ENCODE data around the gene TBRG1.
"Not testable (repeated sequence)": the region's sequence is repeated elsewhere in the genome, so short reads cannot be mapped to it uniquely, and the experiment has no call there.

Gene TBRG1, protein sequence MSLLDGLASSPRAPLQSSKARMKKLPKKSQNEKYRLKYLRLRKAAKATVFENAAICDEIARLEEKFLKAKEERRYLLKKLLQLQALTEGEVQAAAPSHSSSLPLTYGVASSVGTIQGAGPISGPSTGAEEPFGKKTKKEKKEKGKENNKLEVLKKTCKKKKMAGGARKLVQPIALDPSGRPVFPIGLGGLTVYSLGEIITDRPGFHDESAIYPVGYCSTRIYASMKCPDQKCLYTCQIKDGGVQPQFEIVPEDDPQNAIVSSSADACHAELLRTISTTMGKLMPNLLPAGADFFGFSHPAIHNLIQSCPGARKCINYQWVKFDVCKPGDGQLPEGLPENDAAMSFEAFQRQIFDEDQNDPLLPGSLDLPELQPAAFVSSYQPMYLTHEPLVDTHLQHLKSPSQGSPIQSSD

GRCh38 chr11:124622531-124623451 is at the start of gene TBRG1:
Gene TBRG1 (plus strand): TSS chr11:124622864. CDS start chr11:124623084, 220 bp downstream.
- DNase-seq, result peak; percentile 82

DNA sequence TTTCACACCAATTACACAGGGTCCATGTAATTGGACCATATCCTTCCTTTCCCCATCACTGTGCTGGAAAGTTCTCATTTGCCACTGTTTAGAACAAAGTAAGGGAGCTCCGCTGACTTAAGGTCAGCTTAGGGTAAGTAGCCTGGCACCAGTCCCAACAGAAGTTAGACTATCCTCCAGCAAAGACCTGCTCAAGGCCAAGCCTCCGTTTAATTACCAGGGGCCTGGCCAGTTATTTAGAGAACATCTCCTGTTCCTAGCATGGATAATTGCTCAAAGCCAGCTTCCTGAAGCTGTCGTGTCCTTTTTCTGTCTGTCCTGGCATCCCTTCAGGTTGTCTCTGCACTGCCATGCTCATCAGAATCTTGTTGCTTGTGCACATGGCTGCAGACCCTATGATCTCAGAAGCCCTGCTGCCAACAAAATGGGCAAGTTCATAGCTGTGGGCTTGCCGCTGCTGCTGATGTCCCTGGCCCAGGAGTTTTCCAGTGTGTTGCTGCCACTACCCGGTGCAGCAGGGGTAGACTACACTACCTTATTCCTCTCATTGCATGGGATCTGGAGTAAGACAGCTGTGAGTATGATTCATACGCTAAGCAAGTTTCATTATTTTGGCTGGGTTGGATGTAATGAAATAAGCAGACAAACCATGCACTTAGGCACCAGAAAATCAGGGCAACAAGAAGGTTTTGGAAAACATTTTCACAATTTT is 44.8 kb upstream of the TBRG1 start:
- no peak for DNase-seq

DNA sequence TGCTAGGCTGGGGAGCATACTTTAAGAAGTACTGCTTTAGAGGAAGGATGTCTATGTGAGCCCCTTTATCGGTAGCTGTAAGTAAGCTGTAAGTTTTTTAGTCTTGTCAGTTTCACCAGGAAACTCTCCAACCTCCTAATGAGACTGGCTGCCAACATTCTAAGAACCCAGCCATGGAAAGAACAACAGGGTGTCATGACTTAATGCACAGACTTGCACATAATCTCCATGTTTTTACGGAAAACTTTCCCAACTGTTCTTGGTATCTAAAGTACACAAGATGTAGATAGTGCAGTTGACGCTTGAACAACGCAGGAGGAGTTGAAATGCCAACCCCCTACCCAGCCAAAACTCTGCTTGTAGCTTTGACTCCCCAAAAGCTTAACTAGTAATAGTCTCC is 43.9 kb upstream of the TBRG1 start:
- DNase-seq, result no peak

GRCh38 chr11:124581817-124582216 is 40.8 kb upstream of the TBRG1 start:
- DNase-seq, result no peak

- no peak for DNase-seq
These were observed 40.1 kb upstream of the TBRG1 start for GRCh38 chr11:124582565-124582964.

GRCh38 chr11:124583781-124584180 is 38.9 kb upstream of the TBRG1 start:
- DNase-seq, result no peak

DNA sequence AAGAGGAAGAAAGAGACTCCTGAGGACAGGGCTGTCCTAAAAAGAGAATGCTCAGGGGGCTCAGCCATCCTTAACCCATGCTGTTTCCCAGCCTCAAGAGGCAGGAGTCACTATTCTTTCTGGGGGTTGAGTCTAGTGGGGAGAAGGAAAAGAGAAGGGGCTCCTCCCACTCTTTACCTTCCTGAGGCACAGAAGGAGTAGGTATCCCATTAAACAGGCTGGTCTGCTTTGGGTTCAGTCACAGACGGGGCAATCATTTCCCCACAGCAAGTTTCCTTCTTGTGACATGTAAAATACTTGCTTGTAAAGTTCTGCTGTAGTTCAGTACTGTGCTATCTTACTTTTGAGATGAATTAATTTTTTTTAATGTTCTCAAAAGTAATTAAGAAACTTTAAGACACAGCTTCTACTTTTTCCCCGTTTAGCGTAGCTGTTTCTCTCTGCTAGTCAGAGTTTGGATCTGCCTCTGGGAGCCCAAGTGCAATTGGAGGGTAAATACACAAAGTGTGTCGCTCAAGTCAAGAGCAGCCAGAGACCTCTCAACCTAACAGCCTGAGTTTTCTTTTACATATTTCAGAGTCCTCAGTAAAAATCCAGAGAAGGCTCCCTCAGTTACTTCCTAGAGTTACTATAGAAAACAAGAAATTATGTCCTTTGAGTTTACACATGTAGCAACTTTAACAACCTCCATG is 37.8 kb upstream of the TBRG1 start:
- DNase-seq, result no peak

DNA sequence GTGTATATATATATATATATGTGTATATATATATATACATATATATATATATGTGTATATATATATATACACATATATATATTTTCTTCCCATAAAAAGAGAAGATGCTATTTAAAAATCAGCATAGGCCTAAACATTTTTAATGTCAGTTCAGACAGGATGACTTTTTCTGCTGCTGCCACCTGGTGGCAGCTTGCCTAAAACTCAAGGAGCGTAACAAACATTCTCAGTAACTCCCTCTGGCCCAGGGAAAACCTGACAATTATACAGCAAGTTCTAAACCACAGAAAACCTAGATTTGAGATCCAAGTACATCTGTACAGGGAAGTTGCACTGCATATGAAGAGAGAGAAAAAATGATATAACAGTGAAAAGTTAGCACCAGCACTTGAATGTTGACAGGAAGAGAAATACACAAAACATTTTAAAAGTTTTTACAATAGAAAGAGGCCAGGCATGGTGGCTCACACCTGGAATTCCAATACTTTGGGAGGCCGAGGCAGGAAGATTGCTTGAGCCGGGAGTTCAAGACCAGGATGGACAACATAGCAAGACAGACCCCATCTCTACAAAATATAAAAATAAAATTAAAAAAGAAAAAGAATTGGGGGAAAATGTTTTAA is 36.3 kb upstream of the TBRG1 start:
- DNase-seq, result peak; percentile 22

- no peak for DNase-seq
These were observed 31.2 kb upstream of the TBRG1 start for GRCh38 chr11:124591430-124591829.

- DNase-seq, result no peak
These were observed 30.0 kb upstream of the TBRG1 start for GRCh38 chr11:124592627-124593026.

DNA sequence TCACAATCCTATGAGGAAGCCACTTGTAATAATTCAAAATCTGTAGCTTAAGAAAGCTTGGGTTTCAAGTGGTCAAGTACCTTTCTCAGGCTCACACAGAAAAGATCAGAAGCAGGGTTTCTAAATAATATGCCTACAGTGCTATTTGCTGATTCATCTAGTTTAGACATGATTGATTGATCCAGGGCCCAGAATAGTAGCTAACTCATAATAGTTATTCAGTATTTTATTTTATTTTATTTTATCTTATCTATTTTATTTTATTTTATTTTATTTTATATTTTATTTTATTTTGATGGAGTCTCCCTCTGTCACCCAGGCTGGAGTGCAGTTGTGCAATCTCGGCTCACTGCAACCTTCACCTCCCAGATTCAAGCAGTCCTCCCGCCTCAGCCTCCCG is 27.4 kb upstream of the TBRG1 start:
- DNase-seq, result no peak

DNA sequence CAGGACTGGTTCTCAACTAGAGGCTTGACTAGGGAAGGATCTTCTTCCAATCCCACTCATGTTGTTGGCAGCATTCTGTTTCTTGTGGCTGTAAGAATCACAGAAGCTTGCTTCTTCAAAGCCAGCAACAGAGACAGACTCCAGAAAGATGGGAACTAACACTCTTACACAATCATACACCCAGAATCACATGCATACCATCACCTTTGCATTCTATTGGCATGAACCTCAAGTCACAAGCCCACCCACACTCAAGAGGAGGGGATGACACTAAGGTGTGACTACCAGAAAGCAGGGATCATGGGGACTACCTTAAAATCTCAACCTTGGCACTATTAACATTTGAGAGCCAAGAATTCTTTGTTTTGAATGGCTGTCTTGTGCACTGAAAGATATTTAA is 25.0 kb upstream of the TBRG1 start:
- no peak for DNase-seq

GRCh38 chr11:124600621-124601320 is 21.9 kb upstream of the TBRG1 start:
- DNase-seq, result no peak

GRCh38 chr11:124602193-124602592 is 20.5 kb upstream of the TBRG1 start:
- DNase-seq, result no peak

DNA sequence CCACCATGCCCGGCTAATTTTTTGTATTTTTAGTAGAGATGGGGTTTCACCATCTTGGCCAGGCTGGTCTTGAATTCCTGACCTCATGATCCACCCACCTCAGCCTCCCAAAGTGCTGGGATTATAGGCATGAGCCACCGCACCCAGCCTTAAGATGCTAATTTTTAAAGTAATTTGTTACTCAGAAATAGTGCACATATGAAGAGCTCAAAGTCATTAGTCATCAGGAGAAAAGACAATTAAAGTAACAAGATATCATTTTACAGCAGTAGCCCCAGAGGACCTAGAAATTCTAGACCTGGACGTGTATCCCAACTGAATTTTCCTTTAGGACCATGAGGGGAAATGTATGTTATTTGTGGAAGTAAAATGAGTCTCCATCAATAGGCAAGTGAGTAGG is 19.9 kb upstream of the TBRG1 start:
- DNase-seq, result not testable (repeated sequence)

DNA sequence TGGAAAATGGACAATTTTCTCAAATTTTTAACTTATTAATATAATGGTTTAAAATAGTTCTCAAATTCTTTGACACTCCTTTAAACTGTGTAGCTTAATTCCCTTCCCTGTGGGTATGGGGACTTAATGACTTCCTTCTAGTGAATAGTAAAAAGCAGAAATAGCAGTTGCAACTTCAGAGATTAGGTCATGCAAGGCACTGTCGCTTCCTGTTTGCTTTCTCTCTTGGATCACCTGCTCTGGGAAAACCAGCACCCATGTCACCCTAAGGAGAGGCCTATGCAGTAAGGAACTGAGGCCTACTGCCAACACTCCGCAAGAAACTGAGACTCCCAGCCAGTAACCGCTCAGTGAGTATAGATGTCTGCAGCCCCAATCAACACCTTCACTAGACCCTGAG is 16.9 kb upstream of the TBRG1 start:
- no peak for DNase-seq

DNA sequence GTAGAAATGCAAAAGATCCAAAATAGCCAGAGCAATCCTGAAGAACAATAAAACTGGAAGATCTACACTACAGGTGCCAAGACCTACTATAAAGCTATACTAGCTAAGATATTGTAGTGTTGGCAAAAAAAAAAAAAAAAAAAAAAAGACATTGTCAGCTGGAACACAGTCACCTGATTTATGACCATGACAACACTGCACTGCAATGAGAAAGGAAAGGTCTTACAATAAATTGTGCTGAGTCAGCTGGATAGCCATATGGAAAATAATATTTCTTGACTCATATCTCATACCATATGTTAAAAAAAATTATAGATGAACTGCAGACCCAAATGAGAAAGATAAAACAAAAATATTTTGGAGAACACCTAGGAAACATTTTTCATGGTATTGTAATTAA is 14.5 kb upstream of the TBRG1 start:
- no peak for DNase-seq

DNA sequence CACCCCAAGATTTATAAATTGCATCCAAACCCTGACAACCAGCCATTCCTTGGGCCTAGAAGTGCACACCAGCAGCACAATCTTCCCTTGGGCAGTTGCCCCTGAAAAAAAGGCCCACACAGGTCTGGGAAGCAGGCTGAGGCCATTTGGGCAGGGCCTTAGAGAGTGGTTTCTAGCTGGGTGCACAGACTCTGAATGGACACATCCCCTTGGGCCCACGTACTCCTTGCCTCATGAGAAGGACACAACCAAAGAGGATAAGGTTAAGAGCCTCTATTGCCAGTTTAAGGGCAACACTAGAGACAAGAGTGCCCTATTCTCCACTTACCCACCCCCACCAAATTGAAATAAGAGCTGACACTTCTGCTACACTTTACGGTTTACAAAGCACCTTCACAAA is 12.4 kb upstream of the TBRG1 start:
- no peak for DNase-seq

DNA sequence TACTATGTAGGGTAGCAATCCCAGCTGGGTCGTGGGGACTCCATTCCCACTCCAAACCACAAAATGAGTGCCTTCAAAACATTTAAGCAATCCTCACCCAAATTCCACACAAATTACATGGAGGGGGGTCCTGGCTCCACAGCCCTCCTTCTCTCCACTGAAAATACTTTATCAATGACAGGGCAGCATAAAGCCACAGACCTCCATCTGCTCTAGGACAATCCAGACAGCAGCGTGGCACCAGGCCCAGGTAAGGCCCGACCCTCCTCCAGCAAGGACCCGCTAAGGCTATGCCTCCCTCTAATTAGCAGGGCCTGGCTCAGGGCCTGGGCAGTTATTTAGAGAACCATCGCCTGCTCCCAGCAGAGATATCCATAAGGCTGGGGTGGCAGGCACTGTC is 11.6 kb upstream of the TBRG1 start, which contains the start of gene PANX3:
Gene PANX3, plus strand, starts transcription at position 365 of the 400 bp plus-strand sequence. CDS start 129 bp downstream, outside the sequence.
- no peak for DNase-seq

GRCh38 chr11:124612045-124612444 is 10.6 kb upstream of the TBRG1 start:
- DNase-seq, result no peak

- no peak for DNase-seq
These were observed 10.0 kb upstream of the TBRG1 start for GRCh38 chr11:124612567-124613246.

All from DMS153 (cell line).